ENCODE measurements around the gene ZFP14.

GRCh38 chr19:36330216-36330615 is 48.8 kb downstream of the ZFP14 start:
- TF ChIP-seq POLR2AphosphoS5 (IDR thresholded peaks at IDR 0.05; ENCODE audit: borderline replicate concordance, low read depth, low read length) (no peak), EZH2 (IDR thresholded peaks at IDR 0.05) (no peak), FOXP2 (optimal IDR thresholded peaks at IDR 0.05; ENCODE audit: control extremely low read depth, extremely low read length, insufficient read depth) (no peak)

All from SK-N-MC (cell line).